Fibroblast of mammary gland (primary cell): Measurements from ENCODE around the gene PAQR5.
"Not testable (repeated sequence)": the region's sequence is repeated elsewhere in the genome, so short reads cannot be mapped to it uniquely, and the experiment has no call there.

Experiments used
- DNase-seq: peaks from one replicate; pipeline ENCODE4 v3.0.0-alpha.2; 2010; ENCODE audit warnings: low read depth
- H3K4me3 ChIP-seq: 2 replicates; pipeline ENCODE4 v1.5.1; 2011; ENCODE audit warnings: low read depth, mild to moderate bottlenecking, low read length, moderate library complexity; ENCODE audit not compliant: control insufficient read depth
- TF ChIP-seq, protein P1 (sequence below): conservative IDR thresholded peaks from 2 replicates; pipeline ENCODE4 v1.5.1; 2011; ENCODE audit warnings: low read depth, low read length, inconsistent platforms; ENCODE audit not compliant: control insufficient read depth, insufficient read depth

PAQR5 gene

DNA sequence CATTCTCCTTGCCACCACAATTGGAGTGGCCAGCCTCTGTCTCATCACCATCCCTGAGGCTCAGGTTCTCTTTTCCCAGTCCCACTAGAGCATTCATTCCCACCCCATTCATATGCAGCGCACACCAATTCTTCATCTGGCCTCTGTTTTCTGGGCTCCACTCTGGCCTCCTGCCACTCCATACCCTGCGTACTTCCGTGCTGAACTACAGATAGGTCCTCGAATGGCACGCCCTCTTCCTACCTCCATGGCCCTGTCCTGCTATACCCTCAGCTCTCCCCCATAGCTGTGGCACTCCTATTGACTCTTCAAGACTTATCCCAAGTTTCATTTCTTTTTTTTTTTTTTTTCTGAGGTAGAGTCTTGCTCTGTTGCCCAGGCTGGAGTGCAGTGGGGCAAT is 25.9 kb downstream of the PAQR5 start:
- no peak for DNase-seq
- H3K4me3 ChIP-seq: no peak overlapping the region
- TF ChIP-seq, protein P1, sequence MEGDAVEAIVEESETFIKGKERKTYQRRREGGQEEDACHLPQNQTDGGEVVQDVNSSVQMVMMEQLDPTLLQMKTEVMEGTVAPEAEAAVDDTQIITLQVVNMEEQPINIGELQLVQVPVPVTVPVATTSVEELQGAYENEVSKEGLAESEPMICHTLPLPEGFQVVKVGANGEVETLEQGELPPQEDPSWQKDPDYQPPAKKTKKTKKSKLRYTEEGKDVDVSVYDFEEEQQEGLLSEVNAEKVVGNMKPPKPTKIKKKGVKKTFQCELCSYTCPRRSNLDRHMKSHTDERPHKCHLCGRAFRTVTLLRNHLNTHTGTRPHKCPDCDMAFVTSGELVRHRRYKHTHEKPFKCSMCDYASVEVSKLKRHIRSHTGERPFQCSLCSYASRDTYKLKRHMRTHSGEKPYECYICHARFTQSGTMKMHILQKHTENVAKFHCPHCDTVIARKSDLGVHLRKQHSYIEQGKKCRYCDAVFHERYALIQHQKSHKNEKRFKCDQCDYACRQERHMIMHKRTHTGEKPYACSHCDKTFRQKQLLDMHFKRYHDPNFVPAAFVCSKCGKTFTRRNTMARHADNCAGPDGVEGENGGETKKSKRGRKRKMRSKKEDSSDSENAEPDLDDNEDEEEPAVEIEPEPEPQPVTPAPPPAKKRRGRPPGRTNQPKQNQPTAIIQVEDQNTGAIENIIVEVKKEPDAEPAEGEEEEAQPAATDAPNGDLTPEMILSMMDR: no peak

DNA sequence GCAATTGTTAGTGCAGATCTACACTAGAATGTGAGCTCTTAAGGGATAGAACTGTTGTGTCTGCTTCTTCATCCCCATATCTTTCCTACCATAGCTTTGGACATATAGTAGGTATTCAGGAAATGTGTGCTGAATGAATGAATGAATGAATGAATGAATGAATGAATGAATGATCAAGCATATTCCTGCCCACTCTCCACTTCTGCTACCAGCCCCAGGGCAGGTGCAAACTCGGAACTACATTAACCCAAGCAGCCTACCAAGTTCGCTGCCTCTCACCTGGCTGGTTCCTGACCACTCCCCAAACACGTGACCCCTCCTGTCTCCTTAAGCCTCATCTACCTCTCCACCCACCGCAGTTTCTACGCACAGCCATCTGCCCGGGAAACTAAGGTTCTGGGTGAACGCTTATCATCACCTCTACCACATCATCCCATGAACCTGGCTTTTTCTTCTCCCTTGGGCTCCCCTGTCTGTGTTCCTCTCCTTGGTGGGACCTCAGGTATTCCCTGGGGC is 26.8 kb downstream of the PAQR5 start:
- TF ChIP-seq, protein P1: no peak
- no peak for DNase-seq

DNA sequence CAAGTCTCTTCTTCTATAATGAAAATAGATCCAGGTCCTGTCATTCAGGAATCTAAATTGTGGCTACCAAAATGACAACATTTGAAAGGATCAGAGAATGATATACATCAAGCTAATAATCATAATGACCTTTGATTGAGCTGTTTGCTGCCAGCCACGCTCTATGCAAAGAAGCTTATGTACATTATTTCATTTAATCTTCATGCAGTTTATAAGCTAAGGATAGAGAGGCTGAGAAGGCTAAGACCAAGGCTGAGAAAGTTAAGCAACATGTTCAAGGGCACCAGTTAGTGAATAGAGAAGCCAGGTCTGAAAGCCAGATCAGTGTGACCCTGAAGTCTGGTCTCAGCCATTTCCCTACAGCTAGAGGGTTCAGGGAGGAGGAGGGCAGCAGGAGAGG is 29.4 kb downstream of the PAQR5 start:
- TF ChIP-seq, protein P1: no peak
- no peak overlapping the region for H3K4me3 ChIP-seq
- no peak for DNase-seq

More for the DNA sequence above, 26.8 kb downstream of the PAQR5 start:
- H3K4me3 ChIP-seq: no peak overlapping the region

DNA sequence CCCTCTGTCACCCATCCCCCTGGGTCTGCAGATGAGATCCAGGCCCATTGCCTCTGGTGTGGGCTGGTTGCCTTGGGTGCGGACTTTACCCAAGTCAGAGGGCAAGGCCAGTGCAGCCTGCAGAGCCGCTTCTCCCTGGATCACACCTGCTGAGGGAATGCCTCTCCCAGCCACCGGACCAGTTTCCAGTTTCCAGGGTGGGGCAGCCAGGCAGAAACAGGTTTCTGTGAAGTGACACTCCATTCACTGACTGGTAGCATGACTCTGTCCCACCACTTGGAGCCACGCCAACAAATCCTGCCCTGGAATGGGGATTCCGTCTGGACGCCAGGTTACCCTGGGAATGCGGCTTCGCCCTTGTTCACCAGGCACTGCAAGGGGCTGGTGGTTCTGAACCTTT is 30.0 kb downstream of the PAQR5 start:
- no peak for DNase-seq
- TF ChIP-seq, protein P1: no peak
- no peak overlapping the region for H3K4me3 ChIP-seq

DNA sequence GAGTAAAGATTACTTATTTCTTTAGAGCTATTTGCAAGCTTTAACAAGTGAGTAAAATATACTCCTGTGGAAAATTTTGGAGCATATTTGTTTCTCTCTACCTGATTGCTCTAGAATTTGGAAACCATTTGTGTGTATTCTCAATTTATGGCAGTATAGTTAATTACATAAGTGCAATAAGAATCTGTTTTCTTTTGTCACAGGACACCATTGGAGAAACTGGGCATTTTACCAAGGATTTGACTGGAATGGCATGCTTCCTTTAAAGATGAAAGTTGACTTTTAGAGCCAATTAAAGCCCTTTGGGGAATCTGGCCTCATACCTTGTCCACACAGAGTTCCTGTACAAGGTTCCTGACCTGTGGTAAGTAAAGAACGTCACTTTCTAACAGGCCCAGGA is 38.4 kb downstream of the PAQR5 start:
- H3K4me3 ChIP-seq: no peak overlapping the region
- TF ChIP-seq, protein P1: no peak
- DNase-seq: peak; percentile 40

DNA sequence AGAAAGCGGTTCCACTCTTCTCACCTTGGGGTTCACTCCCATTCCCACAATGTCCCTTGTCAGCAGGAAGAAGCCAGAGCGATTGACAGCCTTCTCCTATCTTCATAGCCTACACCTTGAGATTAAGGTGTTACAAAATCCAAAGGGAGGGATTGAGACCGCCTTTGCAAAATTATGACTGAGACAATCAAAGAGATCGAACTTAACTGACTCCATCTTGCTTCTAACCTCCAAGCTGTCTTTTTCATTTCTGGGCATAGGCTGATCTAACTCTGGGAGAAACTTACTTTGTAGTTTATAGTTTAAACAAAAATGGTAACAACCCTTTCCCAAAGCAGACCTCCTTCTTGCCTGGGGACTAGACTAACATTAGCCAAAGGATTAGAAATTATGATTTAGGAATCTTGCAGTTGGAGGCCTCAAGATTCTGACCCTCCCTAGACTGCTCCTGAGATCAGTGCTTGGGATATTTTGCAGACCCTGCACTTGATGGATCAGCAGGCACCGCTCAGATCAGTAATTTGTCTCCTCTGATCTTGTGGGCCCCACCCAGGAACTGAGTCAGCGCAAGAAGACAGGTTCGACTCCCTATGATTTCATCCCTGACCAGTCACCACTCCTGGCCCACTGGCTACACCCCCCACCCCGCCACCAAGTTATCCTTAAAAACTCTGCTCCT is 40.0 kb downstream of the PAQR5 start:
- no peak overlapping the region for H3K4me3 ChIP-seq
- TF ChIP-seq, protein P1: no peak
- peak; percentile 38 for DNase-seq

DNA sequence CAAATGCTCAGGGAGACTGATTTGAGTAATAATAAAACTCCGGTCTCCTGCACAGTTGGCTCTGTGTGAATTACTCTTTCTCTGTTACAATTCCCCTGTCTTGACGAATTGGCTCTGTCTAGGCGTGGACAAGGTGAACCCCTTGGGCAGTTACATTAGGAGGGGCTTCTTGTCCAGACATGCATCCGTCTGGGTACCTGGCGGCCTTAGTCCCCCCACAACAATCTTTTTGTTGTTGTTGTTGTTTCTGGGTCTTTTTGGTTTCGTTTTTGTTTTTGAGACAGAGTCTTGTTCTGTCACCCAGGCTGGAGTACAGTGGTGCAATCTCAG is 40.5 kb downstream of the PAQR5 start:
- not testable (repeated sequence) for DNase-seq, H3K4me3 ChIP-seq
